ENCODE data around the gene CASP9. TPM values are rescaled to one million over a fixed set of nuclear protein-coding genes. Genes with fewer than 3 reads are reported as not detected.

The CASP9 gene
- total RNA-seq, 1 experiment from 2014 or later = 12.4 TPM

GRCh38 chr1:15444468-15445389 is 79.3 kb downstream of the CASP9 start:
- no peaks in the 10 kb centered on the region for H3F3A ChIP-seq (ENCODE audit: insufficient read depth, low read depth)
- no peaks in the 10 kb centered on the region for H3K36me3 ChIP-seq (ENCODE audit: low read depth)
- no peaks in the 10 kb centered on the region for H4K20me1 ChIP-seq (ENCODE audit: insufficient read depth)
- H3K9me3 ChIP-seq (ENCODE audit: insufficient read depth, low read depth) = no peaks in the 10 kb centered on the region
- intact Hi-C loops (cut with micrococcal nuclease; ENCODE audit: unreplicated experiment) = no loop called here
- H3K27ac ChIP-seq = no peak overlapping the region
- ChIA-PET POLR2A (ENCODE audit: unreplicated experiment) (no interaction called here), CTCF (no interaction called here)
- no peak for DNase-seq
- BruUV-seq (replicated peaks) = no TSS peak
- TF ChIP-seq, protein P1, sequence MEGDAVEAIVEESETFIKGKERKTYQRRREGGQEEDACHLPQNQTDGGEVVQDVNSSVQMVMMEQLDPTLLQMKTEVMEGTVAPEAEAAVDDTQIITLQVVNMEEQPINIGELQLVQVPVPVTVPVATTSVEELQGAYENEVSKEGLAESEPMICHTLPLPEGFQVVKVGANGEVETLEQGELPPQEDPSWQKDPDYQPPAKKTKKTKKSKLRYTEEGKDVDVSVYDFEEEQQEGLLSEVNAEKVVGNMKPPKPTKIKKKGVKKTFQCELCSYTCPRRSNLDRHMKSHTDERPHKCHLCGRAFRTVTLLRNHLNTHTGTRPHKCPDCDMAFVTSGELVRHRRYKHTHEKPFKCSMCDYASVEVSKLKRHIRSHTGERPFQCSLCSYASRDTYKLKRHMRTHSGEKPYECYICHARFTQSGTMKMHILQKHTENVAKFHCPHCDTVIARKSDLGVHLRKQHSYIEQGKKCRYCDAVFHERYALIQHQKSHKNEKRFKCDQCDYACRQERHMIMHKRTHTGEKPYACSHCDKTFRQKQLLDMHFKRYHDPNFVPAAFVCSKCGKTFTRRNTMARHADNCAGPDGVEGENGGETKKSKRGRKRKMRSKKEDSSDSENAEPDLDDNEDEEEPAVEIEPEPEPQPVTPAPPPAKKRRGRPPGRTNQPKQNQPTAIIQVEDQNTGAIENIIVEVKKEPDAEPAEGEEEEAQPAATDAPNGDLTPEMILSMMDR (conservative IDR thresholded peaks at IDR 0.05) = no peak
- TF ChIP-seq EZH2 (IDR thresholded peaks at IDR 0.05; ENCODE audit: low read depth) = no peak
- no peaks in the 10 kb centered on the region for H3K4me1 ChIP-seq (replicated peaks; ENCODE audit: insufficient read depth)
- H3K4me2 ChIP-seq = no peak overlapping the region
- no peaks in the 10 kb centered on the region for H3K27me3 ChIP-seq (ENCODE audit: insufficient read depth, low read depth)
- no peak overlapping the region for H3K4me3 ChIP-seq
- no peak overlapping the region for H2AFZ ChIP-seq
- H3K79me2 ChIP-seq (ENCODE audit: low read depth) = no peaks in the 10 kb centered on the region
- H3K9me2 ChIP-seq (ENCODE audit: insufficient read depth) = no peaks in the 10 kb centered on the region

GRCh38 chr1:15443281-15443680 is 80.7 kb downstream of the CASP9 start:
- H3K9me2 ChIP-seq (ENCODE audit: insufficient read depth) = no peaks in the 10 kb centered on the region
- H3K79me2 ChIP-seq (ENCODE audit: low read depth) = no peaks in the 10 kb centered on the region
- no TSS peak for BruUV-seq (replicated peaks)
- TF ChIP-seq EZH2 (IDR thresholded peaks at IDR 0.05; ENCODE audit: low read depth) = no peak
- TF ChIP-seq, protein P1 (conservative IDR thresholded peaks at IDR 0.05) = no peak
- H3K27ac ChIP-seq = no peak overlapping the region
- no peak overlapping the region for H3K4me2 ChIP-seq
- no peaks in the 10 kb centered on the region for H3K4me1 ChIP-seq (replicated peaks; ENCODE audit: insufficient read depth)
- H4K20me1 ChIP-seq (ENCODE audit: insufficient read depth) = no peaks in the 10 kb centered on the region
- intact Hi-C loops (cut with micrococcal nuclease; ENCODE audit: unreplicated experiment) = no loop called here
- H3F3A ChIP-seq (ENCODE audit: insufficient read depth, low read depth) = no peaks in the 10 kb centered on the region
- no peak overlapping the region for H2AFZ ChIP-seq
- no peaks in the 10 kb centered on the region for H3K9me3 ChIP-seq (ENCODE audit: insufficient read depth, low read depth)
- no peak for DNase-seq
- CTCF ChIA-PET = no interaction called here
- H3K4me3 ChIP-seq = no peak overlapping the region
- no peaks in the 10 kb centered on the region for H3K36me3 ChIP-seq (ENCODE audit: low read depth)
- no peaks in the 10 kb centered on the region for H3K27me3 ChIP-seq (ENCODE audit: insufficient read depth, low read depth)
- POLR2A ChIA-PET (ENCODE audit: unreplicated experiment) = no interaction called here

DNA sequence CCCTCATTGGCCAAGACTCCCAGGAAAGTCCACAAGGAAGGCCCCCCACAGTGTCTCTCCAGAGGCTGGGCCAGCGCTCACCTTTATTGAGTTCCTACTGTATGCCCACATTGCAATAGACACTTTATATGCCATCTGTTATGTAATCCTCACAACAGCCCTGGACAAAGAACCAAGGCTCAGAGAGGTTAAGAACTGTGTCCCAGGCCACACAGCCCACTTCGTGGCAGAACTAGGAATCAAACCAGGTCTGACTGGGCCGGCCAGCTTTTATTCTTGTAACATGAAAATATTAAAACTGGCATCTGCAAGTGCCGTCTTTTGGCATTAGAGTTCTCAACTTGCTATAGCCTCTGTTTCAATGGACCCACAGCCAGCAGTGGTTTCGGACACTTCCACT is 81.3 kb downstream of the CASP9 start:
- Histone ChIP-seq H3K27me3 (ENCODE audit: insufficient read depth, low read depth) (no peaks in the 10 kb centered on the region), H3K9me3 (ENCODE audit: insufficient read depth, low read depth) (no peaks in the 10 kb centered on the region), H3K4me1 (replicated peaks; ENCODE audit: insufficient read depth) (no peaks in the 10 kb centered on the region), H3K27ac (no peak overlapping the region), H3K36me3 (ENCODE audit: low read depth) (no peaks in the 10 kb centered on the region), H3K4me3 (no peak overlapping the region), H3K4me2 (no peak overlapping the region), H3K9me2 (ENCODE audit: insufficient read depth) (no peaks in the 10 kb centered on the region), H3F3A (ENCODE audit: insufficient read depth, low read depth) (no peaks in the 10 kb centered on the region), H4K20me1 (ENCODE audit: insufficient read depth) (no peaks in the 10 kb centered on the region), H3K79me2 (ENCODE audit: low read depth) (no peaks in the 10 kb centered on the region), H2AFZ (no peak overlapping the region)
- CTCF ChIA-PET = no interaction called here
- POLR2A ChIA-PET (ENCODE audit: unreplicated experiment) = no interaction called here
- intact Hi-C loops (cut with micrococcal nuclease; ENCODE audit: unreplicated experiment) = no loop called here
- no peak for TF ChIP-seq EZH2 (IDR thresholded peaks at IDR 0.05; ENCODE audit: low read depth)
- TF ChIP-seq, protein P1 (conservative IDR thresholded peaks at IDR 0.05) = no peak
- DNase-seq = no peak
- no TSS peak for BruUV-seq (replicated peaks)

All from PC-9 (cell line).